ENCODE measurements around the gene ZNF428. TPM values are rescaled to one million over a fixed set of nuclear protein-coding genes. Genes with fewer than 3 reads are reported as not detected.

The ZNF428 gene
- total and polyA plus RNA-seq, 2 donors from 2014 or later = 44.3 to 95.4 TPM

GRCh38 chr19:43640424-43640757 is 21.0 kb upstream of the ZNF428 start:
- Histone ChIP-seq H3K27me3 (ENCODE audit: control insufficient read depth, insufficient read depth, low read length) (no peaks in the 10 kb centered on the region), H3K4me3 (ENCODE audit: low read length in 3 of 3) (peak overlapping the region; percentile 50 to 55 (median 53)), H3K4me1 (ENCODE audit: control insufficient read depth in 2 of 3, insufficient read depth in 2 of 3, low read depth in 1 of 3, low read length in 3 of 3) (peaks cover 0 to 8% (median 0%) of the 10 kb centered on the region in 3 donors), H3K9ac (ENCODE audit: low read length in 3 of 3) (peak overlapping the region in 1 of 3 donors; percentile 19), H3K27ac (ENCODE audit: low read depth in 2 of 2, low read length in 2 of 2) (no peak overlapping the region), H3K9me3 (ENCODE audit: control insufficient read depth in 2 of 3, insufficient read depth in 1 of 3, low read length in 3 of 3) (no peaks in the 10 kb centered on the region), H3K36me3 (ENCODE audit: control insufficient read depth in 2 of 3, insufficient read depth in 3 of 3, low read length in 3 of 3) (no peaks in the 10 kb centered on the region)
- FAIRE-seq (no peak), DNase-seq (no peak)
- TF ChIP-seq CTCF (IDR thresholded peaks at IDR 0.05; ENCODE audit: borderline replicate concordance, extremely low read depth, insufficient read depth) = no peak
- intact Hi-C loops (cut with DNase I) = no loop called here

DNA sequence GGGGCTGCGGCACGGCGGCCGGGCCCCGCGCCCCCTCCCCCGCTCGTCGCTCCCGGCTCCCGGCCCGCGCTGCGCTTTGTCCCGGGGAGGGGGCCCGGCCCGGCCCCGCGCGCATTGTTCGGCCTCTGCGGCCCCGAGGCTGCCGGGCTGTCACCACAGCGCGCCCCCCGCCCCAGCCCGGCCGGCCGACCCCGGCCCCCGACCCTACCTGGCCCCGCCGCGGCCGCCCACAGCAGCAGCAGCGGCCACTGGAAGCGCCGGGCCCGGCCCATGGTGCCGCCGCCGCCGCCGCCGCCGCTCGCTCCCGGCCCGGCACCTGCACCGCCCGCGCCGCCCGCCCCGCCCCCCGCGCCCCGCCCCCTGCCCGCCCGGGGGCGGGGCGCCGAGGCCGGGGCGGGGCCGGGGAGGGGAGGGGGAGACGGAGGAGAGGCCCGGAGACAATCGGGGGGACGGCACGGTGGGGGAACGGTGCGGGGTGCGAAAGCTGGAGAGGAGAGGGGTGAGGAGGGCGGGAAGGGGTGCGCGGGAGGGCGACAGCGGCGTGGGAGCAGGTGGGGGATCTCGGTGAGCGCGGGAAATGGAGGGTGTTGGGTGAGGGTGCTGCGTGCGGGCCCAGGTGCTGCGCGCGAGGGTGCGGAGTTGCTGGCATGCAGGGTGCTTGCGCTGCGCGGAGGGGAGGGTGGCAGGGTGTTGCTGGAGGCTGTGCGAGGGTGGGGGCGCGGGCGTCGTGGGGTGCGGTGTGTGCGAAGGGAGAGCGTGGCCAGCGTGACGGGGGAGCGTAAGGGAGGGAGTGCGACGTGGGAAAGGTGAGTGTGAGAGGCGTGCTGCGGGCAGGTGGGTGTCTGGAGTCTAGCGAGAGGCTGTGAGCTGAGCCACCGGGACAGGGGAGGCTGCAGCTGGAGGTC is 20.3 kb upstream of the ZNF428 start, which contains the start of gene CADM4:
TSS of gene CADM4 (minus strand) at position 332 of the 905 bp plus-strand sequence. CDS start at position 272, 60 bp downstream.
- intact Hi-C loops (cut with DNase I) = no loop called here
- Histone ChIP-seq H3K4me1 (ENCODE audit: control insufficient read depth in 2 of 3, insufficient read depth in 2 of 3, low read depth in 1 of 3, low read length in 3 of 3) (peaks cover 0 to 12% (median 0%) of the 10 kb centered on the region in 3 donors), H3K36me3 (ENCODE audit: control insufficient read depth in 2 of 3, insufficient read depth in 3 of 3, low read length in 3 of 3) (no peaks in the 10 kb centered on the region), H3K27me3 (ENCODE audit: control insufficient read depth, insufficient read depth, low read length) (no peaks in the 10 kb centered on the region), H3K9ac (ENCODE audit: low read length in 3 of 3) (peak within 1 kb of the TSS in 2 of 3 donors; percentile 26 to 69), H3K4me3 (ENCODE audit: low read length in 3 of 3) (peak within 1 kb of the TSS; percentile 59 to 68 (median 66)), H3K27ac (ENCODE audit: low read depth in 2 of 2, low read length in 2 of 2) (no peak within 1 kb of the TSS), H3K9me3 (ENCODE audit: control insufficient read depth in 2 of 3, insufficient read depth in 1 of 3, low read length in 3 of 3) (no peaks in the 10 kb centered on the region)
- TF ChIP-seq CTCF (IDR thresholded peaks at IDR 0.05; ENCODE audit: borderline replicate concordance, extremely low read depth, insufficient read depth) = no peak
- FAIRE-seq (no peak), DNase-seq (peak in 4 of 5 donors; percentile 24 to 84 (median 52))

DNA sequence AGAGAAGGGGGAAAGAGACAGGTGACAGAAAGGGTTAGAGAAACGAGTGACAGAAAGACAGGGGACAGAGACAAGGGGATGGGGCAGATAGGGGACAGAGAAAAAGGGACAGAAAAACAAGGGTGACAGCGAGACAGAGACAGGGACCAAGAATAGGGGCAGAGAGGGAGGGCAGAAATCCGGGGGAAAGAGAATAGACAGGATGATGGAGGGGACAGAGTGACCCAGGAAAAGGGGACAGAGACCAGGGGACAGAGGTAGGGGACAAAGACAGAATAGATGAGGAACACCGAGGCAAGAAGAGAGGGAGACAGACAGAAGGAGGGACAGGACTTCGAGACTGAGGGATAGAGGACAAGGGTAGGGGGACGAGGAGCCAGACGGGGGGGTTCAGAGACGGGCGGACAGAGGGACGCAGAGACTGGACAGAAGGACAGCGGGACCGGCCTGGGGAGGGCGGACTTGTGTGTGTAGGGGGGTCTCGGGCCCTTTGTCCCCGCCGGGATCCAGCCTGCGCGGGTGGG is 19.6 kb upstream of the ZNF428 start:
- no peaks in the 10 kb centered on the region for H3K27me3 ChIP-seq (ENCODE audit: control insufficient read depth, insufficient read depth, low read length)
- H3K4me3 ChIP-seq (ENCODE audit: low read length in 3 of 3) = peak overlapping the region; percentile 59 to 68 (median 66)
- no peak overlapping the region for H3K27ac ChIP-seq (ENCODE audit: low read depth in 2 of 2, low read length in 2 of 2)
- H3K9me3 ChIP-seq (ENCODE audit: control insufficient read depth in 2 of 3, insufficient read depth in 1 of 3, low read length in 3 of 3) = no peaks in the 10 kb centered on the region
- peak overlapping the region in 1 of 3 donors; percentile 69 for H3K9ac ChIP-seq (ENCODE audit: low read length in 3 of 3)
- H3K4me1 ChIP-seq (ENCODE audit: control insufficient read depth in 2 of 3, insufficient read depth in 2 of 3, low read depth in 1 of 3, low read length in 3 of 3) = peaks cover 0 to 14% (median 3%) of the 10 kb centered on the region in 3 donors
- FAIRE-seq = no peak
- H3K36me3 ChIP-seq (ENCODE audit: control insufficient read depth in 2 of 3, insufficient read depth in 3 of 3, low read length in 3 of 3) = no peaks in the 10 kb centered on the region
- TF ChIP-seq CTCF (IDR thresholded peaks at IDR 0.05; ENCODE audit: borderline replicate concordance, extremely low read depth, insufficient read depth) = no peak
- intact Hi-C loops (cut with DNase I) = no loop called here
- peak in 1 of 5 donors; percentile 64 for DNase-seq

Measured in kidney (tissue), 14 donors.